Gastrocnemius medialis (tissue), 4 donors: ENCODE data around the gene CENPC.

Experiments used
- POLR2A ChIP-seq, 2 donors: fragments of 450-650 bp; IDR thresholded peaks; one replicate each; pipeline ENCODE4 v1.6.1; 2017; ENCODE audit warnings: antibody characterized with exemption in 2 of 2, mild to moderate bottlenecking in 2 of 2, moderate library complexity in 2 of 2
- TF ChIP-seq, protein P1 (sequence below), 5 experiments: fragments of 450-650 bp in 3 of 5; fragments of 200-600 bp in 2 of 5; sonication (generic) in 2 of 5; IDR thresholded peaks in 4 of 5; conservative IDR thresholded peaks in 1 of 5; 1 replicate in 4 of 5; 2 replicates in 1 of 5; pipeline ENCODE4 v1.5.1; 2016 to 2019; ENCODE audit warnings: antibody characterized with exemption in 5 of 5, mild to moderate bottlenecking in 3 of 5, moderate library complexity in 3 of 5

DNA sequence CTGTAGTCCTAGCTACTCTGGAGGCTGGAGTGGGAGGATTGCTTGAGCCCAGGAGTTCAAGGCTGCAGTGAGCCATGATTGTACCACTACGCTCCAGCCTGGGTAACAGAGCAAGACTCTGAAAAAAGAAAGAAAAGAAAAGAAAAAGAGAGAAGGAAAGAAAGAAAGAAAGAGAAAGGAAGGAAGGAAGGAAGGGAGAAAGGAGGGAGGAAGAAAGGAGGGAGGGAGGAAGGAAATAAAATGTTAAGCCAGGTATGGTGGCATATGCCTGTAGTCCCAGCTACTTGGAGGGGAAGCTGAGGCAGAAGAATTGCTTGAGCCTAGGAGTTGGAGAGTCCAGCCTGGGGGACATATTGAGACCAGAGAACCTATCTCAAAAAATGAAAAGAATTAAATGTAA is 25.2 kb upstream of the CENPC start:
- TF ChIP-seq, protein P1, sequence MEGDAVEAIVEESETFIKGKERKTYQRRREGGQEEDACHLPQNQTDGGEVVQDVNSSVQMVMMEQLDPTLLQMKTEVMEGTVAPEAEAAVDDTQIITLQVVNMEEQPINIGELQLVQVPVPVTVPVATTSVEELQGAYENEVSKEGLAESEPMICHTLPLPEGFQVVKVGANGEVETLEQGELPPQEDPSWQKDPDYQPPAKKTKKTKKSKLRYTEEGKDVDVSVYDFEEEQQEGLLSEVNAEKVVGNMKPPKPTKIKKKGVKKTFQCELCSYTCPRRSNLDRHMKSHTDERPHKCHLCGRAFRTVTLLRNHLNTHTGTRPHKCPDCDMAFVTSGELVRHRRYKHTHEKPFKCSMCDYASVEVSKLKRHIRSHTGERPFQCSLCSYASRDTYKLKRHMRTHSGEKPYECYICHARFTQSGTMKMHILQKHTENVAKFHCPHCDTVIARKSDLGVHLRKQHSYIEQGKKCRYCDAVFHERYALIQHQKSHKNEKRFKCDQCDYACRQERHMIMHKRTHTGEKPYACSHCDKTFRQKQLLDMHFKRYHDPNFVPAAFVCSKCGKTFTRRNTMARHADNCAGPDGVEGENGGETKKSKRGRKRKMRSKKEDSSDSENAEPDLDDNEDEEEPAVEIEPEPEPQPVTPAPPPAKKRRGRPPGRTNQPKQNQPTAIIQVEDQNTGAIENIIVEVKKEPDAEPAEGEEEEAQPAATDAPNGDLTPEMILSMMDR (IDR thresholded peaks at IDR 0.05 in 4 of 5, conservative IDR thresholded peaks at IDR 0.05 in 1 of 5), result no peak
- no peak for TF ChIP-seq POLR2A (IDR thresholded peaks at IDR 0.05)
